Muscle layer of duodenum (tissue), 2 donors: ENCODE measurements around the gene THOC6.
A peak's percentile ranks its signal among the peaks of the same experiment; 100 is the strongest.

Experiments used
- H3K27ac ChIP-seq: one replicate; pipeline ENCODE4 v1.7.0; 2013; ENCODE audit warnings: mild to moderate bottlenecking, low read length
- H3K27me3 ChIP-seq: one replicate; pipeline ENCODE4 v1.7.0; 2013; ENCODE audit warnings: low read depth, mild to moderate bottlenecking, control low read depth, low read length
- H3K36me3 ChIP-seq, 2 donors: one replicate each; pipeline ENCODE4 v1.7.0; 2013; ENCODE audit warnings: low read length in 2 of 2, control low read depth in 1 of 2, mild to moderate bottlenecking in 1 of 2; ENCODE audit not compliant: insufficient read depth in 2 of 2, control insufficient read depth in 1 of 2
- H3K4me1 ChIP-seq, 2 donors: one replicate each; pipeline ENCODE4 v1.7.0; 2013; ENCODE audit warnings: low read length in 2 of 2, mild to moderate bottlenecking in 2 of 2, control low read depth in 1 of 2, moderate library complexity in 1 of 2; ENCODE audit not compliant: insufficient read depth in 2 of 2, control insufficient read depth in 1 of 2
- H3K4me3 ChIP-seq, 2 donors: one replicate each; pipeline ENCODE4 v1.7.0; 2013; ENCODE audit warnings: low read length in 2 of 2, low read depth in 1 of 2, mild to moderate bottlenecking in 1 of 2
- H3K9me3 ChIP-seq, 2 donors: one replicate each; pipeline ENCODE4 v1.7.0; 2013; ENCODE audit warnings: low read length in 2 of 2, control low read depth in 1 of 2, mild to moderate bottlenecking in 1 of 2; ENCODE audit not compliant: control insufficient read depth in 1 of 2
- donor health status: healthy.

The THOC6 gene

GRCh38 chr16:2992383-2993081, 31.3 kb upstream of the THOC6 start:
- Histone ChIP-seq H3K9me3 (no peaks in the 10 kb centered on the region), H3K4me1 (no peaks in the 10 kb centered on the region), H3K36me3 (no peaks in the 10 kb centered on the region), H3K27me3 (no peaks in the 10 kb centered on the region), H3K4me3 (no peak overlapping the region), H3K27ac (no peak overlapping the region)

GRCh38 chr16:2996298-2996697, 27.5 kb upstream of the THOC6 start:
- Histone ChIP-seq H3K36me3 (no peaks in the 10 kb centered on the region), H3K27me3 (no peaks in the 10 kb centered on the region), H3K27ac (no peak overlapping the region), H3K4me3 (no peak overlapping the region), H3K9me3 (no peaks in the 10 kb centered on the region), H3K4me1 (no peaks in the 10 kb centered on the region)

- H3K36me3 ChIP-seq = no peaks in the 10 kb centered on the region
- H3K27me3 ChIP-seq = no peaks in the 10 kb centered on the region
- no peak overlapping the region for H3K4me3 ChIP-seq
These were observed 23.9 kb upstream of the THOC6 start for GRCh38 chr16:2999929-3000328.

GRCh38 chr16:3000540-3000939, 23.3 kb upstream of the THOC6 start:
- no peak overlapping the region for H3K4me3 ChIP-seq
- no peaks in the 10 kb centered on the region for H3K36me3 ChIP-seq
- no peaks in the 10 kb centered on the region for H3K27me3 ChIP-seq
- H3K9me3 ChIP-seq = no peaks in the 10 kb centered on the region
- H3K27ac ChIP-seq = no peak overlapping the region
- H3K4me1 ChIP-seq = peaks cover 0 to 4% of the 10 kb centered on the region in 2 donors

More at GRCh38 chr16:2999929-3000328, 23.9 kb upstream of the THOC6 start:
- peaks cover 0 to 3% of the 10 kb centered on the region in 2 donors for H3K4me1 ChIP-seq
- H3K9me3 ChIP-seq = no peaks in the 10 kb centered on the region
- no peak overlapping the region for H3K27ac ChIP-seq

GRCh38 chr16:3001316-3001715, 22.5 kb upstream of the THOC6 start:
- Histone ChIP-seq H3K4me1 (peaks cover 0 to 4% of the 10 kb centered on the region in 2 donors), H3K36me3 (no peaks in the 10 kb centered on the region), H3K4me3 (no peak overlapping the region), H3K27me3 (no peaks in the 10 kb centered on the region), H3K27ac (no peak overlapping the region), H3K9me3 (no peaks in the 10 kb centered on the region)

- Histone ChIP-seq H3K27me3 (peaks cover 3% of the 10 kb centered on the region), H3K27ac (no peak overlapping the region), H3K4me3 (no peak overlapping the region), H3K4me1 (peaks cover 5 to 6% of the 10 kb centered on the region in 2 donors), H3K9me3 (no peaks in the 10 kb centered on the region), H3K36me3 (no peaks in the 10 kb centered on the region)
These were observed 20.1 kb upstream of the THOC6 start for GRCh38 chr16:3003582-3004270.

GRCh38 chr16:3004319-3004718, 19.5 kb upstream of the THOC6 start:
- Histone ChIP-seq H3K27me3 (peaks cover 3% of the 10 kb centered on the region), H3K27ac (no peak overlapping the region), H3K4me3 (no peak overlapping the region)

GRCh38 chr16:3004781-3005284, 19.0 kb upstream of the THOC6 start:
- peaks cover 3% of the 10 kb centered on the region for H3K27me3 ChIP-seq
- H3K36me3 ChIP-seq = no peaks in the 10 kb centered on the region
- H3K27ac ChIP-seq = peak overlapping the region; percentile 31
- H3K4me3 ChIP-seq = peak overlapping the region; percentile 32 to 48
- H3K4me1 ChIP-seq = peaks cover 5 to 7% of the 10 kb centered on the region in 2 donors
- H3K9me3 ChIP-seq = no peaks in the 10 kb centered on the region

More at GRCh38 chr16:3004319-3004718, 19.5 kb upstream of the THOC6 start:
- H3K9me3 ChIP-seq = no peaks in the 10 kb centered on the region
- H3K4me1 ChIP-seq = peaks cover 5 to 7% of the 10 kb centered on the region in 2 donors
- H3K36me3 ChIP-seq = no peaks in the 10 kb centered on the region

GRCh38 chr16:3007059-3007956, 16.5 kb upstream of the THOC6 start:
- Histone ChIP-seq H3K27me3 (peaks cover 9% of the 10 kb centered on the region), H3K4me3 (no peak overlapping the region), H3K36me3 (no peaks in the 10 kb centered on the region), H3K4me1 (peaks cover 5 to 7% of the 10 kb centered on the region in 2 donors), H3K9me3 (no peaks in the 10 kb centered on the region), H3K27ac (peak overlapping the region; percentile 74)

GRCh38 chr16:3007957-3008689, 15.7 kb upstream of the THOC6 start:
- Histone ChIP-seq H3K9me3 (no peaks in the 10 kb centered on the region), H3K4me3 (peak overlapping the region; percentile 9 to 28), H3K27ac (peak overlapping the region; percentile 74), H3K27me3 (peaks cover 15% of the 10 kb centered on the region), H3K36me3 (no peaks in the 10 kb centered on the region), H3K4me1 (peaks cover 5 to 7% of the 10 kb centered on the region in 2 donors)
